Mesothelial cell of epicardium (in vitro differentiated cells): ENCODE measurements around the gene EIF6. TPM values are rescaled to one million over a fixed set of nuclear protein-coding genes. Genes with fewer than 3 reads are reported as not detected.
A peak's percentile ranks its signal among the peaks of the same experiment; 100 is the strongest.

ENCODE experiments used
- DNase-seq, 2 experiments: peaks; one replicate each; pipeline ENCODE4 v3.0.0; 2021; ENCODE audit warnings: low spot score in 2 of 2; ENCODE audit not compliant: unreplicated experiment in 2 of 2
- H3K27ac Mint-ChIP-seq: 2 replicates; pipeline ENCODE4 v1.8.0; 2021; ENCODE audit warnings: mixed read lengths
- H3K27me3 Mint-ChIP-seq: 2 replicates; pipeline ENCODE4 v1.8.0; 2021; ENCODE audit warnings: low read depth, mixed read lengths
- H3K36me3 Mint-ChIP-seq: 2 replicates; pipeline ENCODE4 v1.8.0; 2021; ENCODE audit warnings: mixed read lengths
- H3K4me1 Mint-ChIP-seq: 2 replicates; pipeline ENCODE4 v1.8.0; 2021; ENCODE audit warnings: mixed read lengths
- H3K4me3 Mint-ChIP-seq: 2 replicates; pipeline ENCODE4 v1.8.0; 2021; ENCODE audit warnings: mild to moderate bottlenecking, moderate library complexity, mixed read lengths
- H3K9me3 Mint-ChIP-seq: 2 replicates; pipeline ENCODE4 v1.8.0; 2021; ENCODE audit warnings: mixed read lengths
- total RNA-seq: library from RNA; stranded (reverse); gene quantifications from 3 replicates; pipeline ENCODE4 v1.2.1, GENCODE V29; 2021
- TF ChIP-seq, protein P1 (sequence below): fragments of 200-600 bp; sonication (generic); IDR thresholded peaks from one replicate; pipeline ENCODE4 v1.5.0; 2021; ENCODE audit warnings: antibody characterized with exemption; ENCODE audit not compliant: unreplicated experiment

Gene EIF6
- total RNA-seq, 1 donor from 2014 or later: 107 TPM

DNA sequence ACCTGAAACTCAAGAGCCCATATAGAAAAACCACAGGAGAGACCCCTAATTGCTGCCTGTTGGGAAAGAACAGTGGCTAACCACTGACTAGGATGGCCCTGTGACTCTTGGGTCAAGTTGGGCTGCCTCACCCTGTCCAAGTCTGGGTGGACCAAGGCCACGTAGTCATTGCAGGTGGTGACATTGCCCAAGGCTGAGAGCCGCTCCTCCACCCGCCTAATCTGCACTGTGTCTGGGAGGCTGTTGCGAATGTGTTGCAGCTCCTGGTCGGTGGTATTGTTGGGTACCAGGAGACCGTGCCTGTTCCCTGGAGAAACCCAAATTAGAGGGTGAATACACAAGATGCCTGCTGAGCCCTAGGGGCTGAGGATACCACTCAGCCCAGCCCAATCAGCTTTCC is 4.0 kb downstream of the EIF6 start:
- Mint-ChIP-seq H3K4me3 (no peak overlapping the region), H3K9me3 (no peaks in the 10 kb centered on the region), H3K36me3 (peaks cover 14% of the 10 kb centered on the region), H3K27ac (no peak overlapping the region), H3K27me3 (no peaks in the 10 kb centered on the region), H3K4me1 (peaks cover 23% of the 10 kb centered on the region)
- no peak for DNase-seq
- TF ChIP-seq, protein P1, sequence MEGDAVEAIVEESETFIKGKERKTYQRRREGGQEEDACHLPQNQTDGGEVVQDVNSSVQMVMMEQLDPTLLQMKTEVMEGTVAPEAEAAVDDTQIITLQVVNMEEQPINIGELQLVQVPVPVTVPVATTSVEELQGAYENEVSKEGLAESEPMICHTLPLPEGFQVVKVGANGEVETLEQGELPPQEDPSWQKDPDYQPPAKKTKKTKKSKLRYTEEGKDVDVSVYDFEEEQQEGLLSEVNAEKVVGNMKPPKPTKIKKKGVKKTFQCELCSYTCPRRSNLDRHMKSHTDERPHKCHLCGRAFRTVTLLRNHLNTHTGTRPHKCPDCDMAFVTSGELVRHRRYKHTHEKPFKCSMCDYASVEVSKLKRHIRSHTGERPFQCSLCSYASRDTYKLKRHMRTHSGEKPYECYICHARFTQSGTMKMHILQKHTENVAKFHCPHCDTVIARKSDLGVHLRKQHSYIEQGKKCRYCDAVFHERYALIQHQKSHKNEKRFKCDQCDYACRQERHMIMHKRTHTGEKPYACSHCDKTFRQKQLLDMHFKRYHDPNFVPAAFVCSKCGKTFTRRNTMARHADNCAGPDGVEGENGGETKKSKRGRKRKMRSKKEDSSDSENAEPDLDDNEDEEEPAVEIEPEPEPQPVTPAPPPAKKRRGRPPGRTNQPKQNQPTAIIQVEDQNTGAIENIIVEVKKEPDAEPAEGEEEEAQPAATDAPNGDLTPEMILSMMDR: no peak

DNA sequence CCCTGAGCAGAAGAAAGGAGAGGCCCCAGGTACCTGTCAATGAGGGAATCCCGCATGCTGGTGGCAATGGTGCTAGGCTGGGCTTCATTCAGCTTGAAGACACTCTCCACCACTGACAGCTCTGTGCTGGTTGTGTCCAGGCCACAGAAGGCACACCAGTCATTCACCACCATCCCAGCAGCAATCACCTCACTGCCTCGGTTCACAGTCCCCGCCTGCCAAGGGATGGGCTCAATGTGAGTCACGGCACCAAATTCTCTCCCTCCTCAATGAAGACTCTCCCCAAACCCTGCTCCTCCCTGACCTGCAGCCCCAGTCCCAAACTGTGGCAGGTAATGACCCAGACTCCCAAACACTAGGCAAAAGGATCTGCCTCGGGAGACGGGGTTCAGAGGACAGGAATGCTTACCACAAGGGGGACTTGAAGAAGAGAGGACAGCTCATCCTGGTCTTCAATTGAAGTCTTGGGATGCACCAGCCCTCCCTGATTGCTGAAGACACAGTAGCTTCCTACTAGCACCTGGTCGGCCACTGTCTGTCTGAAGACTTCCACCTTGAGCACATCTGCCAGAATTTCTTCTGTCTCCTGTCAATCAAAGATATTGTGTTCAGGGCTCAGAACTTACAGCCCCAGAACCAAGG is 4.9 kb downstream of the EIF6 start:
- Mint-ChIP-seq H3K4me1 (peaks cover 16% of the 10 kb centered on the region), H3K36me3 (peaks cover 14% of the 10 kb centered on the region), H3K4me3 (no peak overlapping the region), H3K9me3 (no peaks in the 10 kb centered on the region), H3K27me3 (no peaks in the 10 kb centered on the region), H3K27ac (peak overlapping the region; percentile 89)
- no peak for DNase-seq
- TF ChIP-seq, protein P1: no peak

DNA sequence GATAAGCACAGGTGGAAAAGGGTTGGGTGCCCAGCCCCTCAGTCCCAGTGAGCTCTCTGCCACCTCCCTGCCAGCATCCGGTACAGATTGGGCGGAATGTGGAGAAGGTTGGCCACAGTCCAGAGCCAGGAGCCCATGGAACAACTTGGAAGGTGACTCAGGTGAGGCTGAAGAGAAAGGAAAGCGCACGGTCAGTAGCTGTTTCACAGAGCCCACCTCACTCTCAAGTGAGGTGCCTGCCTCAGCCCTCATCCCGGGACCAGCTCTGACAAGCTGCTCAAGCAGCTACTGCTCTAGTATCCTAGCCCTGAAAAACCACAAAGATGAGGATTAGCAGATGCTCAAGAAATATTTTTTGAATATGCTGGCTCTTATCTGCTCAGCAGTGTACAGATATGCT is 5.5 kb downstream of the EIF6 start:
- Mint-ChIP-seq H3K27me3 (no peaks in the 10 kb centered on the region), H3K4me1 (peaks cover 15% of the 10 kb centered on the region), H3K9me3 (no peaks in the 10 kb centered on the region), H3K4me3 (no peak overlapping the region), H3K36me3 (peaks cover 14% of the 10 kb centered on the region), H3K27ac (peak overlapping the region; percentile 89)
- TF ChIP-seq, protein P1: no peak
- DNase-seq: no peak

DNA sequence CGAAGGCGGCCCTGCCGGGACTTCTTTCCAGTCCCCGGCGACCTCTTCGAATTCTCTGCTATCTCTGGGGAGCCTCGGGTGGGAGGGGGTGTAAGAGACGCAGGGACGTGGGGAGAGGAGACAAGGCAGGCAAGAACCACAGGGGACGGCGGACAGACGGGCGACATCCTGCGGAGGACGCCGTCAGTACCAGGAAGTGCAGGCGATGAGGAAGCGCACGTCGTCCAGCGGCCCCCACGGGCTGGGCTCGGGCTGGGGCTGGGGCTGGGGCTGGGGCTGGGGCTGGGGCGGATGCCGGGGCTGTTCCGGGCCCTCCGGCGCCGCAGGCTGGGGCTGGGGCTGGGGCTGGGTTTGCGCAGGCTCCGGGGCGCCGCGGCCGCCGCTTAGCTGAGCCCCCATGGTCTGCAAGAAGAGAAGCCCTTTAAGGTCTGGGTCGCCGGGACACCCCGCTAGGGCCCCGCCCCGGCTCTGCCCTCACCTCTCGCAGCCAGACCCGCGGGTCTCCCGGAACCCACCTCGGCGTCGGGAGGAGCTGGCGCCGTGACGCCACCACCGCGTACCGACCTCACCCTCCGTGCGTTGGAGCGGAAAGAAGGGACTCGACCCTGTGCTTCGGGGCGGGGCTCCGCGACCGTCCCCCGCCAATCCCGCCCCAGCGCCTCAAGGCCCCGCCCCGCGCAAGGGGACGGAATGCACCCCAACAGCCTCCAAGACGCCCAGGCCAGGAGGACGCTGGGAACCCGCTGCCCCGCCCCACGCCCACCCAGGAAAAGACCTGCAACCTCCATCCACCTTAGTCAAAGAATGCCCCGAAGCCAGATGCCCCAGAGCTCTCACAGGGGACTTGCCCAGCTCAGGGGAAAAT is 6.8 kb downstream of the EIF6 start, which contains the start of gene MMP24OS:
MMP24OS (minus strand) TSS at position 592 of the 865 bp plus-strand sequence; CDS start at position 399, 193 bp downstream.
- no peaks in the 10 kb centered on the region for H3K9me3 Mint-ChIP-seq
- peaks cover 14% of the 10 kb centered on the region for H3K36me3 Mint-ChIP-seq
- H3K27ac Mint-ChIP-seq: peak within 1 kb of the TSS; percentile 99
- no peaks in the 10 kb centered on the region for H3K27me3 Mint-ChIP-seq
- peak; percentile 81 to 85 for DNase-seq
- H3K4me1 Mint-ChIP-seq: peaks cover 6% of the 10 kb centered on the region
- TF ChIP-seq, protein P1: no peak
- H3K4me3 Mint-ChIP-seq: peak within 1 kb of the TSS; percentile 95

DNA sequence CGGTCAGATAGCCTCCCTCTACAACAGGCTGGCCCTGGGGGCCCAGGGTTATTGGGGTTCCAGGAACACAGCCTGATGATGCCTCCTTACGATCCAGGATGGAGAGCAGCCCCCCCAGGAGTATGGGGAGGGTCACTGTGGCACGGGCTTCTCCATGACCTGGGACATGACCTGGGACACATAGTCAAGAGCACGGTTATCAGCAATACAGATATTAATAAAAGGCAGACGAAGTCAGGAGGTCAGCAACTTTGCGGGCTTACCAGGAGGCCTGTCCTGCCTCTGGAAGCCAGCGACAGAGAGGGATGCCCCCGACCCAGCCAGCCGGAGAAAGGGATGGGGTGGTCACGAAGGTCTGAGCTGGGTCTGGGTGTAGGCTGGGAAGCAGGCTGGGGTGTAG is 7.4 kb downstream of the EIF6 start:
- H3K36me3 Mint-ChIP-seq: peaks cover 11% of the 10 kb centered on the region
- H3K9me3 Mint-ChIP-seq: no peaks in the 10 kb centered on the region
- peaks cover 6% of the 10 kb centered on the region for H3K4me1 Mint-ChIP-seq
- no peak for DNase-seq
- H3K4me3 Mint-ChIP-seq: peak overlapping the region; percentile 95
- no peaks in the 10 kb centered on the region for H3K27me3 Mint-ChIP-seq
- peak overlapping the region; percentile 99 for H3K27ac Mint-ChIP-seq
- TF ChIP-seq, protein P1: no peak
